Panc1 (cell line): ENCODE results near the gene KAT14. TPM values are rescaled to one million over a fixed set of nuclear protein-coding genes. Genes with fewer than 3 reads are reported as not detected.

ENCODE experiments used
- ATAC-seq: fragments of 200-7000 bp; cut with Tn5 transposase; 2 replicates; pipeline ENCODE4 v1.9.1; 2020; ENCODE audit warnings: mild to moderate bottlenecking, moderate library complexity
- BruUV-seq: library from RNA; stranded (reverse); fragments of 400-500 nt; replicated peaks from 2 replicates; lab custom pipeline; 2021; lab: Mats Ljungman, UMichigan
- CTCF ChIA-PET: fragments of 300-600 bp; sonication (Branson Sonifier 250); formaldehyde crosslinking; loops from one replicate; lab custom pipeline; 2022; ENCODE audit warnings: antibody characterized with exemption; lab: Charles Lee
- POLR2A ChIA-PET: fragments of 300-600 bp; sonication (Branson Sonifier 250); formaldehyde crosslinking; loops from one replicate; lab custom pipeline; 2022; ENCODE audit warnings: antibody characterized with exemption; lab: Charles Lee
- DNase-seq: peaks from one replicate; pipeline ENCODE4 v3.0.0-alpha.2; 2010; ENCODE audit warnings: low read depth, low spot score
- H3K27ac ChIP-seq: 2 replicates; pipeline ENCODE4 v1.5.1; 2011; ENCODE audit warnings: mild to moderate bottlenecking, low read length, inconsistent platforms
- H3K27me3 ChIP-seq: fragments of 200-500 bp; sonication (Bioruptor generic); 2 replicates; pipeline ENCODE4 v1.6.0; 2014; ENCODE audit warnings: low read length, inconsistent platforms; ENCODE audit not compliant: control insufficient read depth, insufficient read depth
- H3K36me3 ChIP-seq: fragments of 200-500 bp; sonication (Bioruptor generic); 2 replicates; pipeline ENCODE4 v1.5.1; 2014; ENCODE audit warnings: inconsistent platforms, mild to moderate bottlenecking, low read length, moderate library complexity; ENCODE audit not compliant: control insufficient read depth, insufficient read depth
- H3K4me1 ChIP-seq: 2 replicates; pipeline ENCODE4 v1.5.1; 2011; ENCODE audit warnings: inconsistent platforms, mild to moderate bottlenecking, low read length, moderate library complexity; ENCODE audit not compliant: control insufficient read depth, insufficient read depth
- H3K4me3 ChIP-seq, 2 experiments: 2 replicates each; pipeline ENCODE4 v1.5.1; 2011 to 2012; ENCODE audit warnings: low read depth in 2 of 2, low read length in 2 of 2, mild to moderate bottlenecking in 2 of 2, inconsistent platforms in 1 of 2, moderate library complexity in 1 of 2
- H3K9me3 ChIP-seq: fragments of 200-500 bp; sonication (Bioruptor generic); 2 replicates; pipeline ENCODE4 v1.5.1; 2014; ENCODE audit warnings: low read depth, mild to moderate bottlenecking, inconsistent platforms, low read length, moderate library complexity; ENCODE audit not compliant: control insufficient read depth, insufficient read depth
- CTCF ChIP-seq: fragments of 450-650 bp; IDR thresholded peaks from 2 replicates; pipeline ENCODE4 v1.5.1; 2017; ENCODE audit warnings: mild to moderate bottlenecking
- POLR2AphosphoS5 ChIP-seq: IDR thresholded peaks from 2 replicates; pipeline ENCODE4 v1.6.1; 2012; ENCODE audit warnings: mild to moderate bottlenecking, low read depth, low read length, moderate library complexity
- REST ChIP-seq, 2 experiments: IDR thresholded peaks; 2 replicates each; pipeline ENCODE4 v1.6.1; 2011 to 2012; ENCODE audit warnings: low read depth in 2 of 2, control low read depth in 1 of 2, low read length in 1 of 2, mild to moderate bottlenecking in 1 of 2, moderate library complexity in 1 of 2; ENCODE audit not compliant: insufficient read depth in 1 of 2
- SIN3A ChIP-seq: IDR thresholded peaks from 2 replicates; pipeline ENCODE4 v1.6.1; 2012; ENCODE audit warnings: low read depth, mild to moderate bottlenecking, low read length, moderate library complexity, borderline replicate concordance; ENCODE audit not compliant: insufficient read depth
- TCF7L2 ChIP-seq: IDR thresholded peaks from 2 replicates; pipeline ENCODE4 v1.6.1; 2011; ENCODE audit warnings: mild to moderate bottlenecking, low read depth, low read length, inconsistent platforms
- in situ Hi-C: cut with HindIII; loops from 2 replicates; pipeline ENCODE4 v1.10.0; 2016; ENCODE audit warnings: low sequenced_read_pairs, low pct_unique_long_range_greater_than_20kb
- intact Hi-C: fragments of 100-400 bp; cut with micrococcal nuclease; formaldehyde crosslinking; loops from one replicate; pipeline ENCODE4 v1.10.0; 2022; ENCODE audit not compliant: unreplicated experiment
- total RNA-seq: library from RNA; stranded (reverse); gene quantifications from one replicate; pipeline ENCODE4 v1.2.1, GENCODE V29; 2021; ENCODE audit not compliant: unreplicated experiment

Gene KAT14
- total RNA-seq, 1 experiment from 2014 or later, result 12.7 TPM

- CTCF ChIA-PET, result no interaction called here
- no peak for ATAC-seq
- H3K4me3 ChIP-seq, result no peak overlapping the region
- no peaks in the 10 kb centered on the region for H3K4me1 ChIP-seq
- DNase-seq, result no peak
- no peaks in the 10 kb centered on the region for H3K36me3 ChIP-seq
- TF ChIP-seq POLR2AphosphoS5 (no peak), SIN3A (no peak), REST (IDR thresholded peaks at IDR 0.05; ENCODE audit: insufficient read depth in 1 of 2, low read depth in 2 of 2, low read length in 1 of 2) (no peak), TCF7L2 (no peak), CTCF (no peak)
- no peak overlapping the region for H3K27ac ChIP-seq
- intact Hi-C loops, result no loop called here
- in situ Hi-C loops, result no loop called here
- POLR2A ChIA-PET, result no interaction called here
- no peaks in the 10 kb centered on the region for H3K9me3 ChIP-seq
- no TSS peak for BruUV-seq
- H3K27me3 ChIP-seq, result no peaks in the 10 kb centered on the region
Observed at GRCh38 chr20:18180815-18181214, 43.2 kb downstream of the KAT14 start.

DNA sequence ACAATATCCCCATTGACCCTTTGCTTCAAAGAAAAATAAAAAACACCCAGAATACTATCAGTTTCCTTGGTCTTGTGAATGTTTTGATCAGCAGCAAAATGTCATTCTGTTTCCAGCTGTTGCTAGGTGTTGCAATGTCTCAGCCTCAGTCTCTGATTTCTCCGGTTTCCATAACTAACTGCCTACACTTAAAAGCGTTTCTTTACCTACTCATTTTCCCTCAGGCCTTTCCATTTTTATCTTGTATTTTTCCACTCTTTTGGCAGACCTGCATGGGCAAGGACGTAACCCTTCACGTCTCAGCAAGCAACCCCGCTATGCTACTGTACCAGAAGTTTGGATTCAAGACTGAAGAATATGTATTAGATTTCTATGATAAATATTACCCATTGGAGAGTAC lies 49.4 kb downstream of the KAT14 start:
- BruUV-seq, result no TSS peak
- TF ChIP-seq POLR2AphosphoS5 (no peak), CTCF (no peak), TCF7L2 (no peak), SIN3A (no peak), REST (IDR thresholded peaks at IDR 0.05; ENCODE audit: insufficient read depth in 1 of 2, low read depth in 2 of 2, low read length in 1 of 2) (no peak)
- no peak overlapping the region for H3K27ac ChIP-seq
- no peak for ATAC-seq
- POLR2A ChIA-PET, result no interaction called here
- DNase-seq, result no peak
- H3K27me3 ChIP-seq, result no peaks in the 10 kb centered on the region
- CTCF ChIA-PET, result no interaction called here
- intact Hi-C loops (no loop called here), in situ Hi-C loops (no loop called here)
- no peaks in the 10 kb centered on the region for H3K9me3 ChIP-seq
- H3K4me1 ChIP-seq, result no peaks in the 10 kb centered on the region
- no peak overlapping the region for H3K4me3 ChIP-seq
- no peaks in the 10 kb centered on the region for H3K36me3 ChIP-seq
